ENCODE results near the gene BECN2. TPM values are rescaled to one million over a fixed set of nuclear protein-coding genes. Genes with fewer than 3 reads are reported as not detected.

Gene BECN2
- total RNA-seq, 1 donor from 2014 or later = not detected

GRCh38 chr1:241994171-241994570 is 36.6 kb downstream of the BECN2 start:
- no peak overlapping the region for H3K4me3 Mint-ChIP-seq
- peaks cover 18% of the 10 kb centered on the region for H3K4me1 Mint-ChIP-seq
- no peaks in the 10 kb centered on the region for H3K36me3 Mint-ChIP-seq (ENCODE audit: low read depth)
- H3K9me3 Mint-ChIP-seq = no peaks in the 10 kb centered on the region
- TF ChIP-seq CTCF (conservative IDR thresholded peaks at IDR 0.05) = no peak
- peak overlapping the region; percentile 6 for H3K27ac Mint-ChIP-seq (ENCODE audit: unreplicated experiment)
- no peak for DNase-seq (ENCODE audit: low read depth, low spot score)
- no peaks in the 10 kb centered on the region for H3K27me3 Mint-ChIP-seq (ENCODE audit: low read depth)

GRCh38 chr1:241997401-241997998 is 39.9 kb downstream of the BECN2 start:
- Mint-ChIP-seq H3K36me3 (ENCODE audit: low read depth) (no peaks in the 10 kb centered on the region), H3K27me3 (ENCODE audit: low read depth) (no peaks in the 10 kb centered on the region), H3K4me1 (peaks cover 18% of the 10 kb centered on the region), H3K4me3 (no peak overlapping the region), H3K9me3 (no peaks in the 10 kb centered on the region), H3K27ac (ENCODE audit: unreplicated experiment) (no peak overlapping the region)
- no peak for DNase-seq (ENCODE audit: low read depth, low spot score)
- no peak for TF ChIP-seq CTCF (conservative IDR thresholded peaks at IDR 0.05)

- Mint-ChIP-seq H3K4me1 (peaks cover 18% of the 10 kb centered on the region), H3K27ac (ENCODE audit: unreplicated experiment) (peak overlapping the region; percentile 51), H3K27me3 (ENCODE audit: low read depth) (no peaks in the 10 kb centered on the region), H3K4me3 (peak overlapping the region; percentile 59), H3K9me3 (no peaks in the 10 kb centered on the region), H3K36me3 (ENCODE audit: low read depth) (no peaks in the 10 kb centered on the region)
- peak; percentile 76 for TF ChIP-seq CTCF (conservative IDR thresholded peaks at IDR 0.05)
- DNase-seq (ENCODE audit: low read depth, low spot score) = peak; percentile 48
Observed at GRCh38 chr1:241998412-241998921, 40.9 kb downstream of the BECN2 start.

GRCh38 chr1:241999026-241999425 is 41.5 kb downstream of the BECN2 start, which contains the start of gene MAP1LC3C:
Gene MAP1LC3C, minus strand, starts transcription at chr1:241999098. Its CDS starts 90 bp downstream, at chr1:241999008.
- H3K4me1 Mint-ChIP-seq = peaks cover 18% of the 10 kb centered on the region
- no peaks in the 10 kb centered on the region for H3K36me3 Mint-ChIP-seq (ENCODE audit: low read depth)
- no peaks in the 10 kb centered on the region for H3K27me3 Mint-ChIP-seq (ENCODE audit: low read depth)
- DNase-seq (ENCODE audit: low read depth, low spot score) = no peak
- H3K27ac Mint-ChIP-seq (ENCODE audit: unreplicated experiment) = peak within 1 kb of the TSS; percentile 51
- no peak for TF ChIP-seq CTCF (conservative IDR thresholded peaks at IDR 0.05)
- peak within 1 kb of the TSS; percentile 59 for H3K4me3 Mint-ChIP-seq
- no peaks in the 10 kb centered on the region for H3K9me3 Mint-ChIP-seq

GRCh38 chr1:242000434-242000833 is 42.9 kb downstream of the BECN2 start:
- no peaks in the 10 kb centered on the region for H3K27me3 Mint-ChIP-seq (ENCODE audit: low read depth)
- no peaks in the 10 kb centered on the region for H3K36me3 Mint-ChIP-seq (ENCODE audit: low read depth)
- TF ChIP-seq CTCF (conservative IDR thresholded peaks at IDR 0.05) = no peak
- H3K4me1 Mint-ChIP-seq = peaks cover 12% of the 10 kb centered on the region
- H3K4me3 Mint-ChIP-seq = no peak overlapping the region
- no peak for DNase-seq (ENCODE audit: low read depth, low spot score)
- no peak overlapping the region for H3K27ac Mint-ChIP-seq (ENCODE audit: unreplicated experiment)
- no peaks in the 10 kb centered on the region for H3K9me3 Mint-ChIP-seq
